WTC11 (cell line): Measurements from ENCODE around the gene MECR. TPM values are rescaled to one million over a fixed set of nuclear protein-coding genes. Genes with fewer than 3 reads are reported as not detected.

ENCODE experiments used
- ATAC-seq: fragments of 200-7000 bp; cut with Tn5 transposase; 2 replicates; pipeline ENCODE4 v1.10.0; 2021; ENCODE audit warnings: mild to moderate bottlenecking, moderate library complexity
- CTCF ChIA-PET: fragments of 300-600 bp; sonication (Branson Sonifier 250); formaldehyde crosslinking; loops from one replicate; lab custom pipeline; 2021; ENCODE audit warnings: antibody characterized with exemption; lab: Charles Lee
- POLR2A ChIA-PET: fragments of 350-600 bp; sonication (Branson Sonifier 250); formaldehyde crosslinking; loops from one replicate; lab custom pipeline; 2021; ENCODE audit warnings: antibody characterized with exemption; lab: Charles Lee
- DNase-seq: peaks from one replicate; pipeline ENCODE4 v3.0.0; 2021; ENCODE audit warnings: low spot score
- H3K27ac Mint-ChIP-seq: 2 replicates; pipeline ENCODE4 v1.8.0; 2021; ENCODE audit warnings: mixed read lengths
- H3K27me3 Mint-ChIP-seq: 2 replicates; pipeline ENCODE4 v1.8.0; 2021; ENCODE audit warnings: low read depth, mild to moderate bottlenecking, moderate library complexity, mixed read lengths
- H3K36me3 Mint-ChIP-seq: 2 replicates; pipeline ENCODE4 v1.8.0; 2021; ENCODE audit warnings: mixed read lengths
- H3K4me1 Mint-ChIP-seq: 2 replicates; pipeline ENCODE4 v1.8.0; 2022; ENCODE audit warnings: mixed read lengths
- H3K4me3 Mint-ChIP-seq: 2 replicates; pipeline ENCODE4 v1.8.0; 2021; ENCODE audit warnings: mild to moderate bottlenecking, moderate library complexity, mixed read lengths
- H3K9me3 Mint-ChIP-seq: 2 replicates; pipeline ENCODE4 v1.8.0; 2021; ENCODE audit warnings: mixed read lengths
- JAZF1 ChIP-seq: fragments of 250-450 bp; sonication (Bioruptor Pico); IDR thresholded peaks from 2 replicates; pipeline ENCODE4 v1.9.0; 2021; ENCODE audit warnings: moderate library complexity, mild to moderate bottlenecking, inconsistent platforms
- JUN ChIP-seq: sonication (generic); formaldehyde crosslinking; IDR thresholded peaks from 2 replicates; pipeline ENCODE4 v1.8.0; 2023; ENCODE audit warnings: mild to moderate bottlenecking, missing genetic modification reagents
- MXD4 ChIP-seq: fragments of 250-450 bp; sonication (Bioruptor Pico); IDR thresholded peaks from 2 replicates; pipeline ENCODE4 v1.8.0; 2021; ENCODE audit warnings: mild to moderate bottlenecking, moderate library complexity, borderline replicate concordance
- MYBL2 ChIP-seq: sonication (generic); formaldehyde crosslinking; IDR thresholded peaks from 2 replicates; pipeline ENCODE4 v1.8.1; 2023; ENCODE audit warnings: mild to moderate bottlenecking, moderate library complexity, missing genetic modification reagents
- NFE2L1 ChIP-seq: sonication (generic); formaldehyde crosslinking; IDR thresholded peaks from 2 replicates; pipeline ENCODE4 v1.8.1; 2023; ENCODE audit warnings: missing genetic modification reagents
- NR2C2 ChIP-seq: sonication (generic); formaldehyde crosslinking; IDR thresholded peaks from 2 replicates; pipeline ENCODE4 v1.8.0; 2022; ENCODE audit warnings: mild to moderate bottlenecking, missing genetic modification reagents
- NR3C1 ChIP-seq: sonication (generic); formaldehyde crosslinking; conservative IDR thresholded peaks from 2 replicates; pipeline ENCODE4 v1.8.1; 2023; ENCODE audit warnings: low read depth, mild to moderate bottlenecking, missing genetic modification reagents
- PRRX2 ChIP-seq: fragments of 250-450 bp; sonication (Bioruptor Pico); IDR thresholded peaks from 2 replicates; pipeline ENCODE4 v1.8.0; 2021; ENCODE audit warnings: mild to moderate bottlenecking
- RORB ChIP-seq: fragments of 250-450 bp; sonication (Bioruptor Pico); IDR thresholded peaks from 2 replicates; pipeline ENCODE4 v1.9.0; 2021; ENCODE audit warnings: mild to moderate bottlenecking
- ZBTB21 ChIP-seq: sonication (generic); formaldehyde crosslinking; IDR thresholded peaks from 2 replicates; pipeline ENCODE4 v1.8.1; 2023; ENCODE audit warnings: mild to moderate bottlenecking, missing genetic modification reagents, borderline replicate concordance
- ZNF219 ChIP-seq: sonication (generic); formaldehyde crosslinking; IDR thresholded peaks from 2 replicates; pipeline ENCODE4 v1.8.0; 2023; ENCODE audit warnings: missing genetic modification reagents, mild to moderate bottlenecking, borderline replicate concordance
- total RNA-seq: library from RNA; stranded (reverse); gene quantifications from 3 replicates; pipeline ENCODE4 v1.2.3, GENCODE V29; 2021
- TF ChIP-seq, protein P1 (sequence below): sonication (generic); formaldehyde crosslinking; IDR thresholded peaks from 2 replicates; pipeline ENCODE4 v1.8.1; 2022; ENCODE audit warnings: low read depth, missing genetic modification reagents, borderline replicate concordance
- TF ChIP-seq, protein P2 (sequence below): fragments of 250-450 bp; sonication (Bioruptor Pico); IDR thresholded peaks from 2 replicates; pipeline ENCODE4 v1.9.0; 2021; ENCODE audit warnings: mild to moderate bottlenecking, borderline replicate concordance
- TF ChIP-seq, protein P3 (sequence below): sonication (generic); formaldehyde crosslinking; IDR thresholded peaks from 2 replicates; pipeline ENCODE4 v1.8.0; 2022; ENCODE audit warnings: missing genetic modification reagents
- TF ChIP-seq, protein P4 (sequence below): fragments of 250-450 bp; sonication (Bioruptor Pico); conservative IDR thresholded peaks from 2 replicates; pipeline ENCODE4 v1.9.0; 2021; ENCODE audit warnings: mild to moderate bottlenecking
- TF ChIP-seq, protein P5 (sequence below): sonication (generic); formaldehyde crosslinking; IDR thresholded peaks from 2 replicates; pipeline ENCODE4 v1.8.1; 2023; ENCODE audit warnings: mild to moderate bottlenecking, missing genetic modification reagents, borderline replicate concordance
- TF ChIP-seq, protein P6 (sequence below): fragments of 250-450 bp; sonication (Bioruptor Pico); IDR thresholded peaks from 2 replicates; pipeline ENCODE4 v1.9.0; 2021; ENCODE audit warnings: mild to moderate bottlenecking

The MECR gene
- total RNA-seq, 1 experiment from 2014 or later = 37.6 TPM

DNA sequence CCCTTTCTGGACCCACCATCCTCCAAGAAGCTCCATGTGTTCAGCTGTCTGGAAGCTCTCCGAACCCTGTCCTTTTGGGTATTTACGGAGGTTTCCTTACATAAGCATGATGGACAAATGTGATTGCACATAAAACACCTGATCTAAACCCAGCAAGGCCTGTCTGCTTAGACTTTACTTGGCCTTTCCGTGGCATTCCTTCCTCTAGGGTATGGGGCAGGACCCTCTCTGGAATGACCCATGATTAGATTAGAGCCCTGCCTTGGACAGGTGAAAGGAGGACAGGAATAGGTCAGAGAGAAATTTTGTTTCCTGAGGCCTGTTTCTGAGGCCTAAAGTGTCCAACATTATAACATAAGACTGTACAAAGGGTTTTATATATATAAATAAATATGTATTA, 22.4 kb upstream of the MECR start:
- H3K9me3 Mint-ChIP-seq = no peaks in the 10 kb centered on the region
- CTCF ChIA-PET = no interaction called here
- H3K4me3 Mint-ChIP-seq = no peak overlapping the region
- H3K4me1 Mint-ChIP-seq = peaks cover 62% of the 10 kb centered on the region
- no peak for DNase-seq
- TF ChIP-seq, protein P1, sequence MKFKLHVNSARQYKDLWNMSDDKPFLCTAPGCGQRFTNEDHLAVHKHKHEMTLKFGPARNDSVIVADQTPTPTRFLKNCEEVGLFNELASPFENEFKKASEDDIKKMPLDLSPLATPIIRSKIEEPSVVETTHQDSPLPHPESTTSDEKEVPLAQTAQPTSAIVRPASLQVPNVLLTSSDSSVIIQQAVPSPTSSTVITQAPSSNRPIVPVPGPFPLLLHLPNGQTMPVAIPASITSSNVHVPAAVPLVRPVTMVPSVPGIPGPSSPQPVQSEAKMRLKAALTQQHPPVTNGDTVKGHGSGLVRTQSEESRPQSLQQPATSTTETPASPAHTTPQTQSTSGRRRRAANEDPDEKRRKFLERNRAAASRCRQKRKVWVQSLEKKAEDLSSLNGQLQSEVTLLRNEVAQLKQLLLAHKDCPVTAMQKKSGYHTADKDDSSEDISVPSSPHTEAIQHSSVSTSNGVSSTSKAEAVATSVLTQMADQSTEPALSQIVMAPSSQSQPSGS (CRISPR knock-in tag) = no peak
- TF ChIP-seq RORB (CRISPR knock-in tag) (no peak), NR2C2 (CRISPR knock-in tag) (no peak), JAZF1 (no peak), ZBTB21 (CRISPR knock-in tag) (no peak), PRRX2 (CRISPR knock-in tag) (no peak), ZNF219 (CRISPR knock-in tag) (no peak), NFE2L1 (CRISPR knock-in tag) (no peak), MYBL2 (no peak), JUN (CRISPR knock-in tag) (no peak), MXD4 (no peak), NR3C1 (no peak)
- TF ChIP-seq, protein P2, sequence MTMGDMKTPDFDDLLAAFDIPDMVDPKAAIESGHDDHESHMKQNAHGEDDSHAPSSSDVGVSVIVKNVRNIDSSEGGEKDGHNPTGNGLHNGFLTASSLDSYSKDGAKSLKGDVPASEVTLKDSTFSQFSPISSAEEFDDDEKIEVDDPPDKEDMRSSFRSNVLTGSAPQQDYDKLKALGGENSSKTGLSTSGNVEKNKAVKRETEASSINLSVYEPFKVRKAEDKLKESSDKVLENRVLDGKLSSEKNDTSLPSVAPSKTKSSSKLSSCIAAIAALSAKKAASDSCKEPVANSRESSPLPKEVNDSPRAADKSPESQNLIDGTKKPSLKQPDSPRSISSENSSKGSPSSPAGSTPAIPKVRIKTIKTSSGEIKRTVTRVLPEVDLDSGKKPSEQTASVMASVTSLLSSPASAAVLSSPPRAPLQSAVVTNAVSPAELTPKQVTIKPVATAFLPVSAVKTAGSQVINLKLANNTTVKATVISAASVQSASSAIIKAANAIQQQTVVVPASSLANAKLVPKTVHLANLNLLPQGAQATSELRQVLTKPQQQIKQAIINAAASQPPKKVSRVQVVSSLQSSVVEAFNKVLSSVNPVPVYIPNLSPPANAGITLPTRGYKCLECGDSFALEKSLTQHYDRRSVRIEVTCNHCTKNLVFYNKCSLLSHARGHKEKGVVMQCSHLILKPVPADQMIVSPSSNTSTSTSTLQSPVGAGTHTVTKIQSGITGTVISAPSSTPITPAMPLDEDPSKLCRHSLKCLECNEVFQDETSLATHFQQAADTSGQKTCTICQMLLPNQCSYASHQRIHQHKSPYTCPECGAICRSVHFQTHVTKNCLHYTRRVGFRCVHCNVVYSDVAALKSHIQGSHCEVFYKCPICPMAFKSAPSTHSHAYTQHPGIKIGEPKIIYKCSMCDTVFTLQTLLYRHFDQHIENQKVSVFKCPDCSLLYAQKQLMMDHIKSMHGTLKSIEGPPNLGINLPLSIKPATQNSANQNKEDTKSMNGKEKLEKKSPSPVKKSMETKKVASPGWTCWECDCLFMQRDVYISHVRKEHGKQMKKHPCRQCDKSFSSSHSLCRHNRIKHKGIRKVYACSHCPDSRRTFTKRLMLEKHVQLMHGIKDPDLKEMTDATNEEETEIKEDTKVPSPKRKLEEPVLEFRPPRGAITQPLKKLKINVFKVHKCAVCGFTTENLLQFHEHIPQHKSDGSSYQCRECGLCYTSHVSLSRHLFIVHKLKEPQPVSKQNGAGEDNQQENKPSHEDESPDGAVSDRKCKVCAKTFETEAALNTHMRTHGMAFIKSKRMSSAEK (CRISPR knock-in tag) = no peak
- TF ChIP-seq, protein P3, sequence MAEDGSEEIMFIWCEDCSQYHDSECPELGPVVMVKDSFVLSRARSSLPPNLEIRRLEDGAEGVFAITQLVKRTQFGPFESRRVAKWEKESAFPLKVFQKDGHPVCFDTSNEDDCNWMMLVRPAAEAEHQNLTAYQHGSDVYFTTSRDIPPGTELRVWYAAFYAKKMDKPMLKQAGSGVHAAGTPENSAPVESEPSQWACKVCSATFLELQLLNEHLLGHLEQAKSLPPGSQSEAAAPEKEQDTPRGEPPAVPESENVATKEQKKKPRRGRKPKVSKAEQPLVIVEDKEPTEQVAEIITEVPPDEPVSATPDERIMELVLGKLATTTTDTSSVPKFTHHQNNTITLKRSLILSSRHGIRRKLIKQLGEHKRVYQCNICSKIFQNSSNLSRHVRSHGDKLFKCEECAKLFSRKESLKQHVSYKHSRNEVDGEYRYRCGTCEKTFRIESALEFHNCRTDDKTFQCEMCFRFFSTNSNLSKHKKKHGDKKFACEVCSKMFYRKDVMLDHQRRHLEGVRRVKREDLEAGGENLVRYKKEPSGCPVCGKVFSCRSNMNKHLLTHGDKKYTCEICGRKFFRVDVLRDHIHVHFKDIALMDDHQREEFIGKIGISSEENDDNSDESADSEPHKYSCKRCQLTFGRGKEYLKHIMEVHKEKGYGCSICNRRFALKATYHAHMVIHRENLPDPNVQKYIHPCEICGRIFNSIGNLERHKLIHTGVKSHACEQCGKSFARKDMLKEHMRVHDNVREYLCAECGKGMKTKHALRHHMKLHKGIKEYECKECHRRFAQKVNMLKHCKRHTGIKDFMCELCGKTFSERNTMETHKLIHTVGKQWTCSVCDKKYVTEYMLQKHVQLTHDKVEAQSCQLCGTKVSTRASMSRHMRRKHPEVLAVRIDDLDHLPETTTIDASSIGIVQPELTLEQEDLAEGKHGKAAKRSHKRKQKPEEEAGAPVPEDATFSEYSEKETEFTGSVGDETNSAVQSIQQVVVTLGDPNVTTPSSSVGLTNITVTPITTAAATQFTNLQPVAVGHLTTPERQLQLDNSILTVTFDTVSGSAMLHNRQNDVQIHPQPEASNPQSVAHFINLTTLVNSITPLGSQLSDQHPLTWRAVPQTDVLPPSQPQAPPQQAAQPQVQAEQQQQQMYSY (CRISPR knock-in tag) = no peak
- TF ChIP-seq, protein P4, sequence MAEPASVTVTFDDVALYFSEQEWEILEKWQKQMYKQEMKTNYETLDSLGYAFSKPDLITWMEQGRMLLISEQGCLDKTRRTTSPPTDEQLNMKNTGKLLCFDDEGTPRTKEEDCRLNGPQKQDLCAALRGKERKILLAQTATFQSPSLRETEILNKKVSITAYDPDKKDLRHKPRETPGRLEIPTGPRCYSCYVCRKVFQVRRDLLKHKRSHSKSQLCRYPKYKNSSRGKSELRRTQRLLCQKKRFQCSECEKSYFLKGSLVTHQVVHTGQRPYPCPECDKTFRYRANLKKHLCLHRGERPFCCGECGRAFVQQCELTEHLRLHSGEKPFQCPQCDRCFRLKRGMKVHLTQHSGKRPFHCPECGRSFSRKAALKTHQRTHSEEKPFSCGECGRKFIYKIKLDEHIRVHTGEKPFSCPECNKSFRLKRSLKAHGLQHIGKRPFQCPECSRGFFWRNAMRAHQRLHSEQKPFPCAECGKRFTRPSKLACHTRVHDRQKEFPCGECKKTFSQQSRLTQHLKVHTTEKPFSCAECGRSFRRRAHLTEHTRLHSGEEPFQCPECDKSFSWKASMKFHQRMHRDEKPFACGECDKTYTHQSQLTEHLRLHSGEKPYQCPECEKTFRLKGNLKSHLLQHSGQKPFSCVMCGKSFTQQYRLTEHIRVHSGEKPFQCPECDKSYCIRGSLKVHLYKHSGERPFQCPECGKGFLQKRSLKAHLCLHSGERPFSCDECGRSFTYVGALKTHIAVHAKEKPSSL = no peak
- TF ChIP-seq, protein P5, sequence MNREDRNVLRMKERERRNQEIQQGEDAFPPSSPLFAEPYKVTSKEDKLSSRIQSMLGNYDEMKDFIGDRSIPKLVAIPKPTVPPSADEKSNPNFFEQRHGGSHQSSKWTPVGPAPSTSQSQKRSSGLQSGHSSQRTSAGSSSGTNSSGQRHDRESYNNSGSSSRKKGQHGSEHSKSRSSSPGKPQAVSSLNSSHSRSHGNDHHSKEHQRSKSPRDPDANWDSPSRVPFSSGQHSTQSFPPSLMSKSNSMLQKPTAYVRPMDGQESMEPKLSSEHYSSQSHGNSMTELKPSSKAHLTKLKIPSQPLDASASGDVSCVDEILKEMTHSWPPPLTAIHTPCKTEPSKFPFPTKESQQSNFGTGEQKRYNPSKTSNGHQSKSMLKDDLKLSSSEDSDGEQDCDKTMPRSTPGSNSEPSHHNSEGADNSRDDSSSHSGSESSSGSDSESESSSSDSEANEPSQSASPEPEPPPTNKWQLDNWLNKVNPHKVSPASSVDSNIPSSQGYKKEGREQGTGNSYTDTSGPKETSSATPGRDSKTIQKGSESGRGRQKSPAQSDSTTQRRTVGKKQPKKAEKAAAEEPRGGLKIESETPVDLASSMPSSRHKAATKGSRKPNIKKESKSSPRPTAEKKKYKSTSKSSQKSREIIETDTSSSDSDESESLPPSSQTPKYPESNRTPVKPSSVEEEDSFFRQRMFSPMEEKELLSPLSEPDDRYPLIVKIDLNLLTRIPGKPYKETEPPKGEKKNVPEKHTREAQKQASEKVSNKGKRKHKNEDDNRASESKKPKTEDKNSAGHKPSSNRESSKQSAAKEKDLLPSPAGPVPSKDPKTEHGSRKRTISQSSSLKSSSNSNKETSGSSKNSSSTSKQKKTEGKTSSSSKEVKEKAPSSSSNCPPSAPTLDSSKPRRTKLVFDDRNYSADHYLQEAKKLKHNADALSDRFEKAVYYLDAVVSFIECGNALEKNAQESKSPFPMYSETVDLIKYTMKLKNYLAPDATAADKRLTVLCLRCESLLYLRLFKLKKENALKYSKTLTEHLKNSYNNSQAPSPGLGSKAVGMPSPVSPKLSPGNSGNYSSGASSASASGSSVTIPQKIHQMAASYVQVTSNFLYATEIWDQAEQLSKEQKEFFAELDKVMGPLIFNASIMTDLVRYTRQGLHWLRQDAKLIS (CRISPR knock-in tag) = no peak
- TF ChIP-seq, protein P6, sequence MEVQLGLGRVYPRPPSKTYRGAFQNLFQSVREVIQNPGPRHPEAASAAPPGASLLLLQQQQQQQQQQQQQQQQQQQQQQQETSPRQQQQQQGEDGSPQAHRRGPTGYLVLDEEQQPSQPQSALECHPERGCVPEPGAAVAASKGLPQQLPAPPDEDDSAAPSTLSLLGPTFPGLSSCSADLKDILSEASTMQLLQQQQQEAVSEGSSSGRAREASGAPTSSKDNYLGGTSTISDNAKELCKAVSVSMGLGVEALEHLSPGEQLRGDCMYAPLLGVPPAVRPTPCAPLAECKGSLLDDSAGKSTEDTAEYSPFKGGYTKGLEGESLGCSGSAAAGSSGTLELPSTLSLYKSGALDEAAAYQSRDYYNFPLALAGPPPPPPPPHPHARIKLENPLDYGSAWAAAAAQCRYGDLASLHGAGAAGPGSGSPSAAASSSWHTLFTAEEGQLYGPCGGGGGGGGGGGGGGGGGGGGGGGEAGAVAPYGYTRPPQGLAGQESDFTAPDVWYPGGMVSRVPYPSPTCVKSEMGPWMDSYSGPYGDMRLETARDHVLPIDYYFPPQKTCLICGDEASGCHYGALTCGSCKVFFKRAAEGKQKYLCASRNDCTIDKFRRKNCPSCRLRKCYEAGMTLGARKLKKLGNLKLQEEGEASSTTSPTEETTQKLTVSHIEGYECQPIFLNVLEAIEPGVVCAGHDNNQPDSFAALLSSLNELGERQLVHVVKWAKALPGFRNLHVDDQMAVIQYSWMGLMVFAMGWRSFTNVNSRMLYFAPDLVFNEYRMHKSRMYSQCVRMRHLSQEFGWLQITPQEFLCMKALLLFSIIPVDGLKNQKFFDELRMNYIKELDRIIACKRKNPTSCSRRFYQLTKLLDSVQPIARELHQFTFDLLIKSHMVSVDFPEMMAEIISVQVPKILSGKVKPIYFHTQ (CRISPR knock-in tag) = no peak
- no peaks in the 10 kb centered on the region for H3K36me3 Mint-ChIP-seq
- POLR2A ChIA-PET = no interaction called here
- H3K27me3 Mint-ChIP-seq = peaks cover 7% of the 10 kb centered on the region
- no peak overlapping the region for H3K27ac Mint-ChIP-seq
- ATAC-seq = no peak
